SU-DHL-6 (cell line): ENCODE results near the gene SPDYA.

Experiments used
- H2AFZ ChIP-seq: fragments of 200-600 bp; sonication (generic); 2 replicates; pipeline ENCODE4 v1.6.1; 2014; ENCODE audit warnings: low read depth, mild to moderate bottlenecking, moderate library complexity, mixed read lengths, antibody characterized with exemption, low read length; ENCODE audit not compliant: severe bottlenecking
- H3F3A ChIP-seq: fragments of 200-600 bp; shearing (Covaris generic); 2 replicates; pipeline ENCODE4 v1.6.0; 2016; ENCODE audit warnings: antibody characterized with exemption, mild to moderate bottlenecking; ENCODE audit not compliant: insufficient read depth
- H3K27ac ChIP-seq: fragments of 200-600 bp; sonication (generic); 2 replicates; pipeline ENCODE4 v1.5.1; 2016; ENCODE audit warnings: low read depth, mild to moderate bottlenecking, low read length, moderate library complexity, mixed read lengths
- H3K27me3 ChIP-seq: fragments of 200-600 bp; sonication (generic), shearing (Covaris generic); 2 replicates; pipeline ENCODE4 v1.6.0; 2014; ENCODE audit warnings: mild to moderate bottlenecking, low read length
- H3K36me3 ChIP-seq: fragments of 200-600 bp; sonication (generic); 2 replicates; pipeline ENCODE4 v1.6.1; 2014; ENCODE audit warnings: mild to moderate bottlenecking, low read length, mixed read lengths
- H3K4me2 ChIP-seq: fragments of 300-600, 200-600 bp; shearing (Covaris generic), sonication (generic); 2 replicates; pipeline ENCODE4 v1.6.0; 2014; ENCODE audit warnings: low read length, low read depth, mild to moderate bottlenecking; ENCODE audit not compliant: poor library complexity, severe bottlenecking
- H3K4me3 ChIP-seq: fragments of 200-600 bp; sonication (generic); 2 replicates; pipeline ENCODE4 v1.5.1; 2014; ENCODE audit warnings: antibody characterized with exemption, low read length, mild to moderate bottlenecking, mixed read lengths; ENCODE audit not compliant: insufficient read depth, poor library complexity, severe bottlenecking
- H3K79me2 ChIP-seq: fragments of 200-600 bp; sonication (generic); 2 replicates; pipeline ENCODE4 v1.6.1; 2014; ENCODE audit warnings: mild to moderate bottlenecking, low read length, moderate library complexity; ENCODE audit not compliant: insufficient read depth
- H3K9ac ChIP-seq: fragments of 200-600 bp; sonication (generic); 2 replicates; pipeline ENCODE4 v1.7.0; 2014; ENCODE audit warnings: mild to moderate bottlenecking, low read length
- H3K9me2 ChIP-seq: fragments of 200-600 bp; sonication (generic); replicated peaks from 2 replicates; pipeline ENCODE4 v1.6.1; 2014; ENCODE audit warnings: low read length; ENCODE audit not compliant: insufficient read depth
- H3K9me3 ChIP-seq: fragments of 200-600 bp; sonication (generic); 2 replicates; pipeline ENCODE4 v1.6.1; 2014; ENCODE audit warnings: low read length, mixed read lengths; ENCODE audit not compliant: insufficient read depth
- H4K20me1 ChIP-seq: fragments of 200-600 bp; sonication (generic); 2 replicates; pipeline ENCODE4 v1.6.1; 2014; ENCODE audit warnings: low read depth, mild to moderate bottlenecking, antibody characterized with exemption, low read length, moderate library complexity, mixed read lengths
- EZH2phosphoT487 ChIP-seq: fragments of 200-600 bp; sonication (generic), shearing (Covaris generic); conservative IDR thresholded peaks from 2 replicates; pipeline ENCODE4 v1.6.1; 2018; ENCODE audit warnings: mild to moderate bottlenecking, antibody characterized with exemption, low read length, moderate library complexity, mixed read lengths
- TF ChIP-seq, protein P1 (sequence below): fragments of 200-600 bp; sonication (generic); IDR thresholded peaks from one replicate; pipeline ENCODE4 v1.5.1; 2017; ENCODE audit warnings: antibody characterized with exemption, mild to moderate bottlenecking, low read length, moderate library complexity; ENCODE audit not compliant: insufficient read depth, poor library complexity, severe bottlenecking

Gene SPDYA

DNA sequence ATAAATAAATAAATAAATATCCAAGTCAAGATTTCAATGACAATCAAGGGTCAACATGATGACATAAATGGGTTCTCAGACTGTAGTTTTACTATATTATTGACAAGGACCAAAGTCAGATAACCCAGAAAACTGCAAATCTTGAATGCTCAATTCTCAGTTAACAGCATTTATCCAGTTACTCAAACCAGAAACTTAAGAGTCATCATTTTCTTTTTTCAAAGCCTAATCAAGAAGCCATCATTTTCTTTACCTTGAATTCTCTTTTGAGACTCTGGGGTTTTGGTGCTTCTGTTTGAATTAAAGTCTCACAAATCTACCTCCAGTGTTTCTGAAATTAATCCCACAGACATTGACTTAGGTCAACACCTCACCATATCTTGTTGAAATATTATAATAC lies 45.3 kb downstream of the SPDYA start:
- Histone ChIP-seq H3K9ac (no peak overlapping the region), H3K4me3 (no peak overlapping the region), H3K9me2 (no peaks in the 10 kb centered on the region), H3K27me3 (no peaks in the 10 kb centered on the region), H3K27ac (no peak overlapping the region), H3K4me2 (no peak overlapping the region), H3K36me3 (no peaks in the 10 kb centered on the region), H2AFZ (no peak overlapping the region), H4K20me1 (no peaks in the 10 kb centered on the region), H3F3A (0 out of 2 replicates have a peak, but pooled peaks cover 5% of the 10 kb centered on the region), H3K79me2 (no peaks in the 10 kb centered on the region; the same call in 1 of the 2 replicates), H3K9me3 (no peaks in the 10 kb centered on the region)
- no peak for TF ChIP-seq EZH2phosphoT487
- TF ChIP-seq, protein P1, sequence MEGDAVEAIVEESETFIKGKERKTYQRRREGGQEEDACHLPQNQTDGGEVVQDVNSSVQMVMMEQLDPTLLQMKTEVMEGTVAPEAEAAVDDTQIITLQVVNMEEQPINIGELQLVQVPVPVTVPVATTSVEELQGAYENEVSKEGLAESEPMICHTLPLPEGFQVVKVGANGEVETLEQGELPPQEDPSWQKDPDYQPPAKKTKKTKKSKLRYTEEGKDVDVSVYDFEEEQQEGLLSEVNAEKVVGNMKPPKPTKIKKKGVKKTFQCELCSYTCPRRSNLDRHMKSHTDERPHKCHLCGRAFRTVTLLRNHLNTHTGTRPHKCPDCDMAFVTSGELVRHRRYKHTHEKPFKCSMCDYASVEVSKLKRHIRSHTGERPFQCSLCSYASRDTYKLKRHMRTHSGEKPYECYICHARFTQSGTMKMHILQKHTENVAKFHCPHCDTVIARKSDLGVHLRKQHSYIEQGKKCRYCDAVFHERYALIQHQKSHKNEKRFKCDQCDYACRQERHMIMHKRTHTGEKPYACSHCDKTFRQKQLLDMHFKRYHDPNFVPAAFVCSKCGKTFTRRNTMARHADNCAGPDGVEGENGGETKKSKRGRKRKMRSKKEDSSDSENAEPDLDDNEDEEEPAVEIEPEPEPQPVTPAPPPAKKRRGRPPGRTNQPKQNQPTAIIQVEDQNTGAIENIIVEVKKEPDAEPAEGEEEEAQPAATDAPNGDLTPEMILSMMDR, result no peak

DNA sequence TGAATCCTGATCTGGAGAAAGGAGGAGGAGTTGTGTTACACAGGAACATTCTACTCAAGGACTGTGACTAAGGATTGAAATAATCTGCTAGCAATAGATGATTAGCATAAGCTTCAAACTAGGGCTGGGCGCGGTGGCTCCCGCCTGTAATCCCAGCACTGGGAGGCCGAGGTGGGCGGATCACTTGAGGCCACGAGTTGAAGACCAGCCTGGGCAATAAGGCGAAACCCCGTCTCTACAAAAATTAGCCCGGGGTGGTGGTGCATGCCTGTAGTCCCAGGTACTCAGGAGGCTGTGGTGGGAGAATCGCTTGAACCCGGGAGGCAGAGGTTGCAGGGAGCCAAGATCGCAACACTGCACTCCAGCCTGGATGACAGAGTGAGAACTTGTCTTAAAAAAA lies 58.0 kb downstream of the SPDYA start:
- Histone ChIP-seq H3K79me2 (peaks cover 44% of the 10 kb centered on the region), H3K27ac (no peak overlapping the region), H3K9me3 (no peaks in the 10 kb centered on the region), H3K36me3 (no peaks in the 10 kb centered on the region), H3K9me2 (no peaks in the 10 kb centered on the region), H3K27me3 (no peaks in the 10 kb centered on the region), H3K4me3 (peak overlapping the region; percentile 81), H3K9ac (peak overlapping the region; percentile 87), H2AFZ (no peak overlapping the region), H3F3A (no peaks in the 10 kb centered on the region; the same call in 1 of the 2 replicates), H4K20me1 (no peaks in the 10 kb centered on the region), H3K4me2 (peak overlapping the region; percentile 87)
- TF ChIP-seq, protein P1, result no peak
- no peak for TF ChIP-seq EZH2phosphoT487

DNA sequence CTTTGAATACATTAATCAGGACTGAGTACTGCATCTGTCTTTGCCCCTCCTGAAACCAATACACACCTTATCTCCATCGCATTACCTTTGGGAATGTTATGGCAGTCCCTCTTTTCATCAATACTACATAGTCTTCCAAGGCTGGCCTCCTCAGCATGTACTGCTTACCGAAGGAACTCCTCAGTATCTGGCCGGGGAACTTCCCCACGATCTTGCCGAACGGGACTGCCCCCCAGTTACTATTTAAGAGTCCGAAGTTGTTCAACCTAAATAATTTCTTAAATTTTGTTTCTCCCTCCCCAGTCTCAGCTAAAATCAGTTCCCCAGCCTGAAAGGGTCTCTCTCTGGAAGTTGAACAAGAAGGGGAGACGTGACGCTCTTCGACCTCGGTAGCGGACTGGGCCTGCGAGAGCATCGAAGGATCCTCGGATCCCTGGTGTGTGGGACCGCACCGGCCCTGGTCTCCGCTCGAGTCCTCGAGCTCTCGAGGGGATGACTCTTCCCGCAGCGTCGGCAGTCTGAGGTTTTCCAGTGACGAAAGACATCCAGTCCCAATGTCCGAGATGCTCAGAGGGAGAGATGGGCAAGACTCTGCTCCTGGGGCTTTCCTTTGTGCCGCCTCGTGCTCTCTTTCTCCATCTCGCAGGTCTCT lies 59.0 kb downstream of the SPDYA start:
- H3K9ac ChIP-seq, result peak overlapping the region; percentile 87
- peak overlapping the region; percentile 66 for H2AFZ ChIP-seq
- no peaks in the 10 kb centered on the region for H3K27me3 ChIP-seq
- no peaks in the 10 kb centered on the region for H4K20me1 ChIP-seq
- H3K4me3 ChIP-seq, result peak overlapping the region; percentile 81
- no peaks in the 10 kb centered on the region for H3K9me3 ChIP-seq
- H3K9me2 ChIP-seq, result no peaks in the 10 kb centered on the region
- TF ChIP-seq, protein P1, result no peak
- TF ChIP-seq EZH2phosphoT487, result no peak
- H3K36me3 ChIP-seq, result no peaks in the 10 kb centered on the region
- no peak overlapping the region for H3K27ac ChIP-seq
- peaks cover 36% of the 10 kb centered on the region for H3K79me2 ChIP-seq
- no peaks in the 10 kb centered on the region; the same call in 1 of the 2 replicates for H3F3A ChIP-seq
- peak overlapping the region; percentile 87 for H3K4me2 ChIP-seq
